HCT116 (cell line): ENCODE data around the gene RRBP1. TPM values are rescaled to one million over a fixed set of nuclear protein-coding genes. Genes with fewer than 3 reads are reported as not detected.

Experiments used
- ATAC-seq: fragments of 200-7000 bp; cut with Tn5 transposase; 2 replicates; pipeline ENCODE4 v1.9.1; 2020; ENCODE audit warnings: mild to moderate bottlenecking, moderate library complexity
- BruUV-seq: library from RNA; stranded (reverse); fragments of 400-500 nt; replicated peaks from 2 replicates; lab custom pipeline; 2021; lab: Mats Ljungman, UMichigan
- CTCF ChIA-PET: fragments of 300-600 bp; sonication (Branson Sonifier 250); formaldehyde crosslinking; loops from one replicate; lab custom pipeline; 2021; ENCODE audit warnings: antibody characterized with exemption; lab: Charles Lee
- POLR2A ChIA-PET: fragments of 300-600, 350-600 bp; sonication (Branson Sonifier 250); formaldehyde crosslinking; loops from one replicate; lab custom pipeline; 2021; ENCODE audit warnings: antibody characterized with exemption; lab: Charles Lee
- RAD21 ChIA-PET, 2 experiments: fragments of 300-600 bp; sonication (Branson Sonifier 250); formaldehyde crosslinking; loops; one replicate each; lab custom pipeline; 2023; ENCODE audit warnings: low total read pairs in 2 of 2; ENCODE audit not compliant: uncharacterized antibody in 2 of 2, unreplicated experiment in 2 of 2, low non-redundant PET in 1 of 2; lab: Charles Lee
- DNase-seq: peaks from one replicate; pipeline ENCODE4 v3.0.0-alpha.2; 2010; ENCODE audit warnings: low read depth, low spot score
- H2AFZ ChIP-seq: fragments of 200-600 bp; shearing (Covaris generic), sonication (generic); 2 replicates; pipeline ENCODE4 v1.6.1; 2017; ENCODE audit warnings: low read depth, mixed run types, mixed read lengths, antibody characterized with exemption, low read length; ENCODE audit not compliant: poor library complexity, severe bottlenecking
- H3K27ac ChIP-seq: 2 replicates; pipeline ENCODE4 v1.5.1; 2012; ENCODE audit warnings: low read depth, low read length
- H3K27me3 ChIP-seq: fragments of 200-600 bp; sonication (generic); 2 replicates; pipeline ENCODE4 v1.6.1; 2016; ENCODE audit warnings: mixed run types, low read length, mixed read lengths; ENCODE audit not compliant: insufficient read depth
- H3K36me3 ChIP-seq, 2 experiments: fragments of 200-500 bp in 1 of 2; fragments of 200-600 bp in 1 of 2; sonication (Bioruptor generic) in 1 of 2; sonication (generic) in 1 of 2; 2 replicates each; pipeline versions ENCODE4 v1.5.1 to v1.6.1; 2014 to 2016; ENCODE audit warnings: low read length in 2 of 2, inconsistent platforms in 1 of 2, mixed read lengths in 1 of 2, mixed run types in 1 of 2; ENCODE audit not compliant: insufficient read depth in 2 of 2, control insufficient read depth in 1 of 2
- H3K4me1 ChIP-seq, 2 experiments: fragments of 200-600 bp in 1 of 2; sonication (generic) in 1 of 2; 2 replicates each; pipeline versions ENCODE4 v1.5.1 to v1.6.1; 2012 to 2017; ENCODE audit warnings: low read length in 2 of 2, inconsistent platforms in 1 of 2, mild to moderate bottlenecking in 1 of 2, mixed read lengths in 1 of 2, mixed run types in 1 of 2, moderate library complexity in 1 of 2; ENCODE audit not compliant: insufficient read depth in 2 of 2, control insufficient read depth in 1 of 2
- H3K4me2 ChIP-seq: fragments of 200-600 bp; sonication (generic); 2 replicates; pipeline ENCODE4 v1.6.1; 2017; ENCODE audit warnings: mixed run types, low read length, mixed read lengths
- H3K4me3 ChIP-seq, 2 experiments: fragments of 200-600 bp in 1 of 2; sonication (generic) in 1 of 2; replicated peaks in 1 of 2; 2 replicates each; pipeline ENCODE4 v1.5.1; 2011 to 2016; ENCODE audit warnings: low read length in 2 of 2, control low read depth in 1 of 2, low read depth in 1 of 2, mild to moderate bottlenecking in 1 of 2, mixed read lengths in 1 of 2, mixed run types in 1 of 2
- H3K79me2 ChIP-seq: fragments of 200-600 bp; sonication (generic); 2 replicates; pipeline ENCODE4 v1.6.1; 2017; ENCODE audit warnings: mild to moderate bottlenecking, mixed run types, low read length, moderate library complexity, mixed read lengths; ENCODE audit not compliant: insufficient read depth
- H3K9ac ChIP-seq: fragments of 200-600 bp; sonication (generic); 2 replicates; pipeline ENCODE4 v1.6.1; 2016; ENCODE audit warnings: low read length, mixed read lengths
- H3K9me2 ChIP-seq: fragments of 200-600 bp; sonication (generic), shearing (Covaris generic); 2 replicates; pipeline ENCODE4 v1.6.1; 2017; ENCODE audit warnings: mixed run types, mild to moderate bottlenecking, moderate library complexity; ENCODE audit not compliant: insufficient read depth
- H3K9me3 ChIP-seq, 2 experiments: fragments of 200-500 bp in 1 of 2; fragments of 200-600 bp in 1 of 2; sonication (Bioruptor generic) in 1 of 2; sonication (generic) in 1 of 2; 2 replicates each; pipeline ENCODE4 v1.6.1; 2014 to 2017; ENCODE audit warnings: low read length in 2 of 2, mixed read lengths in 2 of 2, inconsistent platforms in 1 of 2, low read depth in 1 of 2, mild to moderate bottlenecking in 1 of 2, mixed run types in 1 of 2, moderate library complexity in 1 of 2; ENCODE audit not compliant: control insufficient read depth in 1 of 2, insufficient read depth in 1 of 2
- H4K20me1 ChIP-seq: fragments of 200-600 bp; sonication (generic), shearing (Covaris generic); 2 replicates; pipeline ENCODE4 v1.6.1; 2017; ENCODE audit warnings: mixed run types, mild to moderate bottlenecking, moderate library complexity; ENCODE audit not compliant: insufficient read depth
- CTCF ChIP-seq, 3 experiments: fragments of 200-600 bp in 1 of 3; sonication (generic) in 1 of 3; IDR thresholded peaks in 2 of 3; conservative IDR thresholded peaks in 1 of 3; 2 replicates each; pipeline ENCODE4 v1.5.1; 2012 to 2017; ENCODE audit warnings: low read depth in 2 of 3, low read length in 2 of 3, antibody characterized with exemption in 1 of 3, borderline replicate concordance in 1 of 3, control low read depth in 1 of 3, mild to moderate bottlenecking in 1 of 3, mixed read lengths in 1 of 3, mixed run types in 1 of 3, moderate library complexity in 1 of 3; ENCODE audit not compliant: insufficient read depth in 1 of 3
- EGR1 ChIP-seq: IDR thresholded peaks from 2 replicates; pipeline ENCODE4 v1.6.1; 2012; ENCODE audit warnings: low read depth
- ELF1 ChIP-seq: IDR thresholded peaks from 2 replicates; pipeline ENCODE4 v1.6.1; 2012; ENCODE audit warnings: low read depth, borderline replicate concordance
- EZH2 ChIP-seq: fragments of 200-600 bp; sonication (generic); IDR thresholded peaks from 2 replicates; pipeline ENCODE4 v1.6.1; 2017; ENCODE audit warnings: antibody characterized with exemption, mixed run types
- MAX ChIP-seq: IDR thresholded peaks from 2 replicates; pipeline ENCODE4 v1.6.1; 2012
- POLR2A ChIP-seq: IDR thresholded peaks from 2 replicates; pipeline ENCODE4 v1.7.0; 2011; ENCODE audit warnings: borderline replicate concordance; ENCODE audit not compliant: insufficient read depth, insufficient read length; ENCODE audit errors: extremely low read depth
- POLR2AphosphoS5 ChIP-seq: IDR thresholded peaks from 2 replicates; pipeline ENCODE4 v1.6.1; 2011; ENCODE audit warnings: mild to moderate bottlenecking, low read depth, low read length, moderate library complexity
- REST ChIP-seq: IDR thresholded peaks from 2 replicates; pipeline ENCODE4 v1.6.1; 2012; ENCODE audit warnings: low read depth
- SRF ChIP-seq: IDR thresholded peaks from 2 replicates; pipeline ENCODE4 v1.6.1; 2012; ENCODE audit warnings: low read depth
- ZFX ChIP-seq: fragments of 450-650 bp; IDR thresholded peaks from 2 replicates; pipeline ENCODE4 v1.6.1; 2017
- ZNF274 ChIP-seq: fragments of 200-500 bp; sonication (Bioruptor generic); IDR thresholded peaks from 2 replicates; pipeline ENCODE4 v1.6.1; 2014; ENCODE audit warnings: mild to moderate bottlenecking, low read depth, low read length, inconsistent platforms
- intact Hi-C: fragments of 100-400 bp; cut with micrococcal nuclease; formaldehyde crosslinking; loops from 2 replicates; pipeline ENCODE4 v1.10.0; 2022
- total RNA-seq: library from RNA; stranded (reverse); gene quantifications from one replicate; pipeline ENCODE4 v1.2.1, GENCODE V29; 2021; ENCODE audit not compliant: unreplicated experiment

Gene RRBP1
- total RNA-seq, 1 experiment from 2014 or later, result 123 TPM

DNA sequence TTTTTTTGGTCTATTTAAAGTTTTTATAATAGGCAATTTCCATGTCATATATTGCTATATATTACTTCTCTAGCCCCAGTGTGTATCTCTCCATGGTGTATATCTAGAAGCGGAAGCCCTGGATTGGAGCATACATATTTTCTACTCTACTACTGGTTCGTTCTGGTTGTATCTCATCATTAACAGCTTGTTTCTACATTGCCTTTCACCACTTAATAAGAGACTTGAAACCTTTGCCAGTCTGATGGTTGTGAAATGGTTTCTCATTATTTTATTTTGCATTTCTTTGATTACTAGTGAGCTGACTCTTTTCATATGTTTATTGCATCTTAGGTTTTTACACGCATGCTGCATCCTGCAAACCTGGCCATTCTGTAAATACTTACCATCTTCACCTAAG is 108.6 kb downstream of the RRBP1 start:
- CTCF ChIA-PET, result interaction anchor here (1.1 kb wide), 1 partner anchor 37 kb away, joined by 3 read pairs; no protein-coding TSS in a partner anchor
- H2AFZ ChIP-seq, result no peak overlapping the region
- H3K27ac ChIP-seq, result no peak overlapping the region
- H3K4me2 ChIP-seq, result no peak overlapping the region
- H3K4me1 ChIP-seq, result peaks cover 18 to 33% of the 10 kb centered on the region in 2 experiments
- H3K9me3 ChIP-seq, result no peaks in the 10 kb centered on the region
- no peaks in the 10 kb centered on the region for H3K9me2 ChIP-seq
- intact Hi-C loops, result no loop called here
- BruUV-seq, result no TSS peak
- no peak overlapping the region for H3K4me3 ChIP-seq
- no peak overlapping the region for H3K9ac ChIP-seq
- ATAC-seq (no peak), DNase-seq (no peak)
- TF ChIP-seq ZNF274, result no peak
- no peak for TF ChIP-seq ELF1
- no peak for TF ChIP-seq CTCF (IDR thresholded peaks at IDR 0.05 in 2 of 3, conservative IDR thresholded peaks at IDR 0.05 in 1 of 3; ENCODE audit: borderline replicate concordance in 1 of 3, insufficient read depth in 1 of 3, low read depth in 2 of 3, low read length in 2 of 3)
- no peak for TF ChIP-seq ZFX
- no peak for TF ChIP-seq POLR2AphosphoS5
- no peak for TF ChIP-seq REST
- TF ChIP-seq SRF, result no peak
- TF ChIP-seq EZH2, result no peak
- no peak for TF ChIP-seq MAX
- TF ChIP-seq POLR2A, result no peak
- TF ChIP-seq EGR1, result no peak
- H3K36me3 ChIP-seq, result peaks cover 0 to 6% of the 10 kb centered on the region in 2 experiments; a peak in 2 of 4 replicates
- H3K27me3 ChIP-seq, result no peaks in the 10 kb centered on the region
- RAD21 ChIA-PET, result no interaction called here
- POLR2A ChIA-PET, result interaction anchor here (2.7 kb wide), 1 partner anchor 16 kb away, joined by 7 read pairs; no protein-coding TSS in a partner anchor
- peaks cover 29% of the 10 kb centered on the region; the same call in 1 of the 2 replicates for H4K20me1 ChIP-seq
- H3K79me2 ChIP-seq, result peaks cover 87% of the 10 kb centered on the region
